OCI-LY7 (cell line): ENCODE data around the gene FRMD5.

Experiments used
- EZH2phosphoT487 ChIP-seq: fragments of 200-600 bp; sonication (generic); IDR thresholded peaks from 2 replicates; pipeline ENCODE4 v1.6.1; 2018; ENCODE audit warnings: low read depth, borderline replicate concordance, mild to moderate bottlenecking, mixed run types, antibody characterized with exemption, low read length, moderate library complexity, mixed read lengths
- TF ChIP-seq, protein P1 (sequence below): fragments of 200-600 bp; sonication (generic); conservative IDR thresholded peaks from 2 replicates; pipeline ENCODE4 v1.5.1; 2014; ENCODE audit warnings: mild to moderate bottlenecking, antibody characterized with exemption, low read length, moderate library complexity, mixed read lengths

DNA sequence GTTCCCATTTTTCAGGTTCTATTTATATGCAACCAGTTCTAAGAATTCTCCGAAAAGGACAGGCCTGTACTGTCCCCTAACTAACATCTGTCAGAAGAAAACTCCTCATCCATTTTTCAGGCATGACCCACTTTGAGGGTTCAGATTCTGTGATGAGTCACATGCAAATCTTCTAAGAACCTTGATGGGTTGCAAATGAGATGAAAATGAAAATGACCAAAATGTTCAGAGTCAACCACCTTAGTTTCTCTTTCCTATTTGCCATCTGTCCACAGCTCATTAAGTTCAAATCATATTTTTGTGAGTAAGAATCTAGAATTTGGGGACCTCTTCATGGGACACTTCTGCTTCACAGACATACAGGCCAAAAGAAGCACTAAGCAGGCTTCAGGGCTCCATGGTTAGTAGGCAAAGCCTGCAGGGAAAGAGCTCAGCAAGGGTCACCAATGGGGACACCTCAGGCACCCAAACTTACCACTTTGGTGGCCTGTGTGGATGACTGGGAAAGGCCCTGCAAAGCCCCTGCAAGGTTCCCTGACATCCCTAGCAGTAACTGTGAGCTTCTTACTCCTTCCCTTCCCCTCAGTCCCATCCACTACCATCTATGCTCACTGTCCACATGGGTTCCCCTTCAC, 246.3 kb downstream of the FRMD5 start:
- TF ChIP-seq, protein P1, sequence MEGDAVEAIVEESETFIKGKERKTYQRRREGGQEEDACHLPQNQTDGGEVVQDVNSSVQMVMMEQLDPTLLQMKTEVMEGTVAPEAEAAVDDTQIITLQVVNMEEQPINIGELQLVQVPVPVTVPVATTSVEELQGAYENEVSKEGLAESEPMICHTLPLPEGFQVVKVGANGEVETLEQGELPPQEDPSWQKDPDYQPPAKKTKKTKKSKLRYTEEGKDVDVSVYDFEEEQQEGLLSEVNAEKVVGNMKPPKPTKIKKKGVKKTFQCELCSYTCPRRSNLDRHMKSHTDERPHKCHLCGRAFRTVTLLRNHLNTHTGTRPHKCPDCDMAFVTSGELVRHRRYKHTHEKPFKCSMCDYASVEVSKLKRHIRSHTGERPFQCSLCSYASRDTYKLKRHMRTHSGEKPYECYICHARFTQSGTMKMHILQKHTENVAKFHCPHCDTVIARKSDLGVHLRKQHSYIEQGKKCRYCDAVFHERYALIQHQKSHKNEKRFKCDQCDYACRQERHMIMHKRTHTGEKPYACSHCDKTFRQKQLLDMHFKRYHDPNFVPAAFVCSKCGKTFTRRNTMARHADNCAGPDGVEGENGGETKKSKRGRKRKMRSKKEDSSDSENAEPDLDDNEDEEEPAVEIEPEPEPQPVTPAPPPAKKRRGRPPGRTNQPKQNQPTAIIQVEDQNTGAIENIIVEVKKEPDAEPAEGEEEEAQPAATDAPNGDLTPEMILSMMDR = no peak
- no peak for TF ChIP-seq EZH2phosphoT487
